Stimulated activated CD8-positive, alpha-beta memory T cell treated with anti-CD3 and anti-CD28 coated beads, Interleukin-12 subunit alpha, Interleukin-12 subunit beta, amount 100 ng/mL, for 1 hour (primary cell): ENCODE data around the gene NIN.
"Not testable (repeated sequence)": the region's sequence is repeated elsewhere in the genome, so short reads cannot be mapped to it uniquely, and the experiment has no call there.

Experiments
- DNase-seq: peaks from one replicate; pipeline ENCODE4 v3.0.0-alpha.2; 2020; ENCODE audit warnings: low read depth

The NIN gene

GRCh38 chr14:50717811-50718210, 113.2 kb downstream of the NIN start:
- no peak for DNase-seq

GRCh38 chr14:50714450-50715073, 116.4 kb downstream of the NIN start:
- no peak for DNase-seq

GRCh38 chr14:50711043-50711442, 119.9 kb downstream of the NIN start:
- no peak for DNase-seq

- DNase-seq: no peak
Measured at GRCh38 chr14:50705026-50705593, 125.9 kb downstream of the NIN start.

- no peak for DNase-seq
Measured at GRCh38 chr14:50704454-50705010, 126.4 kb downstream of the NIN start.

GRCh38 chr14:50697659-50698290, 133.2 kb downstream of the NIN start:
- no peak for DNase-seq

GRCh38 chr14:50694260-50694659, 136.7 kb downstream of the NIN start:
- not testable (repeated sequence) for DNase-seq

GRCh38 chr14:50688875-50689274, 142.1 kb downstream of the NIN start:
- no peak for DNase-seq

- no peak for DNase-seq
Measured at GRCh38 chr14:50679674-50680073, 151.3 kb downstream of the NIN start.

GRCh38 chr14:50678163-50678562, 152.8 kb downstream of the NIN start:
- DNase-seq: no peak

- no peak for DNase-seq
Measured at GRCh38 chr14:50677527-50678063, 153.4 kb downstream of the NIN start.

GRCh38 chr14:50676814-50677516, 154.0 kb downstream of the NIN start:
- DNase-seq: no peak

GRCh38 chr14:50675597-50675996, 155.4 kb downstream of the NIN start:
- no peak for DNase-seq

- no peak for DNase-seq
Measured at GRCh38 chr14:50670866-50671256, 160.1 kb downstream of the NIN start.

- DNase-seq: no peak
Measured at GRCh38 chr14:50670196-50670865, 160.6 kb downstream of the NIN start.
